ENCODE measurements around the gene OXER1. TPM values are rescaled to one million over a fixed set of nuclear protein-coding genes. Genes with fewer than 3 reads are reported as not detected.

OXER1 gene
- total RNA-seq, 1 donor from 2014 or later = 0.75 TPM

DNA sequence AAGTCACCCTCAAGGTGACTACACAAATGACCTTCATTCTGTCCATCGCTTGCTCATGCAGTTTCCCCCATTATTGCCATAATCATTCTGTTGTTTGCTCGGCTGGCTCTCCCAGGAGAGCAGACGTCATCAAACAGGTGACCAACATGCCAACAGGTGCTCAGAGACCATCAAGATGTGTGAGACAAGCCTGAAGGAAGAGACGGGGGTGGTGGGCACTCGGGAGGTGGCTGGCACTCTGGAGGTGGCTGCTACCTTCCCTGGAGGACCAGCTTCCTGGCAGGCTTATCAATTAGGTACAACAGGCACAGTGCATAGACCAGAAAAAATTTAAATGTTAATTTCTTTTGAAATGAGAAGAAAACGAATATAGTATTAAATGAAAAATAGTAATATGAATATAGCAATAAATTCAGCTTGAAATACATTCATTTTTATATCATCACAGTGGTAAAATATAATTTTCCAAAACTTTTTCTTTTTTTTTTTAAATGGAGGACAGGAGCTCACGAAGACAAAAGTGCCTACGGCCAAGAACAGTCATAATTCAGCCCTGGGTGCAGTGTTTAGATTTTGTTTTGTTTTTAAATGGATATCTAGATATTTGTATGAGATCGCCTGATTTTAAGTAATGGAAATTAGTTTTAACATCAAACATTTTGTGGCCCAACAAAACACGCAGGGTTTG is 45.3 kb upstream of the OXER1 start:
- Histone ChIP-seq H3K4me3 (ENCODE audit: low read depth, low read length) (peak overlapping the region; percentile 71), H3K27me3 (ENCODE audit: control insufficient read depth, insufficient read depth, low read length) (no peaks in the 10 kb centered on the region), H3K36me3 (ENCODE audit: control insufficient read depth, insufficient read depth, low read length) (no peaks in the 10 kb centered on the region)
- TF ChIP-seq, protein P1, sequence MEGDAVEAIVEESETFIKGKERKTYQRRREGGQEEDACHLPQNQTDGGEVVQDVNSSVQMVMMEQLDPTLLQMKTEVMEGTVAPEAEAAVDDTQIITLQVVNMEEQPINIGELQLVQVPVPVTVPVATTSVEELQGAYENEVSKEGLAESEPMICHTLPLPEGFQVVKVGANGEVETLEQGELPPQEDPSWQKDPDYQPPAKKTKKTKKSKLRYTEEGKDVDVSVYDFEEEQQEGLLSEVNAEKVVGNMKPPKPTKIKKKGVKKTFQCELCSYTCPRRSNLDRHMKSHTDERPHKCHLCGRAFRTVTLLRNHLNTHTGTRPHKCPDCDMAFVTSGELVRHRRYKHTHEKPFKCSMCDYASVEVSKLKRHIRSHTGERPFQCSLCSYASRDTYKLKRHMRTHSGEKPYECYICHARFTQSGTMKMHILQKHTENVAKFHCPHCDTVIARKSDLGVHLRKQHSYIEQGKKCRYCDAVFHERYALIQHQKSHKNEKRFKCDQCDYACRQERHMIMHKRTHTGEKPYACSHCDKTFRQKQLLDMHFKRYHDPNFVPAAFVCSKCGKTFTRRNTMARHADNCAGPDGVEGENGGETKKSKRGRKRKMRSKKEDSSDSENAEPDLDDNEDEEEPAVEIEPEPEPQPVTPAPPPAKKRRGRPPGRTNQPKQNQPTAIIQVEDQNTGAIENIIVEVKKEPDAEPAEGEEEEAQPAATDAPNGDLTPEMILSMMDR (IDR thresholded peaks at IDR 0.05; ENCODE audit: insufficient read depth, low read length, poor library complexity, severe bottlenecking) = no peak
- no peak for DNase-seq (ENCODE audit: low read depth)

DNA sequence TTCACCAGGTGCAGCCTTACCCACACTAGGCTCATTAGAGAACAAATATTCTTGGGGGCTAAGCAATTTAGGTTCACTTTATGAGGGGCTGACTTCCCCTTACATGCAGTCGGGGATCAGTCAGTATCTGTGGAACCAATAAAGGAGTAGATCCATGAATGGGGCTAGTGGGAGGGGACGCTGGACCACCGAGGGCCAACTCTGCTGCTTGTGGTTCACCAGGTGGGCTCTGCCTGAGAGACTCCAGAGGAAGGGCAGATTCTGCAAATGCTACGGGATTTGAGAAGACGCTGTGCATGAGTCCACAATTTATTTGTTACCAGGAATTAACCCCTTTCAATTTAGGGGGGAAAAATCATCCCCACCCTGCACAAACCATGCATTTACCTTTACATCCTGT is 44.4 kb upstream of the OXER1 start:
- Histone ChIP-seq H3K36me3 (ENCODE audit: control insufficient read depth, insufficient read depth, low read length) (no peaks in the 10 kb centered on the region), H3K4me3 (ENCODE audit: low read depth, low read length) (no peak overlapping the region), H3K27me3 (ENCODE audit: control insufficient read depth, insufficient read depth, low read length) (no peaks in the 10 kb centered on the region)
- no peak for DNase-seq (ENCODE audit: low read depth)
- TF ChIP-seq, protein P1 (IDR thresholded peaks at IDR 0.05; ENCODE audit: insufficient read depth, low read length, poor library complexity, severe bottlenecking) = no peak

DNA sequence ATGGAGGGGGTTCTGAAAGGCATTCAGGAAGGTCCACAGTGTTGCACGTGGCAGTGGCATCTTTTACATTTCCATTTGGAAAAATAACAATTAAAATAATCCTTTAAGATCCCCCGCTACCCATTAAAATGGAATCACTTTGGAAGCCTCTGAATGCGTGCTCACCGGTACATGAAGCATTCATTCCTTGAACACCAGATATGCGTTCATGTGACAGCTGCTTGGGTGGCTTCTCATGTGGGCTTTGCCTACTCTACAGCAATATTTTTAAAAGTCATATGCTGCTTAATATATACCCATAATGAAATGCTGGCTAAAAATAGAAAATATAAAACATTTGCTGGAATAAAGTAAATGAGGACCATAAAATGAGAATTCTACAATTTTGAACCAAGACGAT is 42.9 kb upstream of the OXER1 start:
- DNase-seq (ENCODE audit: low read depth) = no peak
- no peak overlapping the region for H3K4me3 ChIP-seq (ENCODE audit: low read depth, low read length)
- H3K27me3 ChIP-seq (ENCODE audit: control insufficient read depth, insufficient read depth, low read length) = no peaks in the 10 kb centered on the region
- H3K36me3 ChIP-seq (ENCODE audit: control insufficient read depth, insufficient read depth, low read length) = no peaks in the 10 kb centered on the region
- TF ChIP-seq, protein P1 (IDR thresholded peaks at IDR 0.05; ENCODE audit: insufficient read depth, low read length, poor library complexity, severe bottlenecking) = no peak

DNA sequence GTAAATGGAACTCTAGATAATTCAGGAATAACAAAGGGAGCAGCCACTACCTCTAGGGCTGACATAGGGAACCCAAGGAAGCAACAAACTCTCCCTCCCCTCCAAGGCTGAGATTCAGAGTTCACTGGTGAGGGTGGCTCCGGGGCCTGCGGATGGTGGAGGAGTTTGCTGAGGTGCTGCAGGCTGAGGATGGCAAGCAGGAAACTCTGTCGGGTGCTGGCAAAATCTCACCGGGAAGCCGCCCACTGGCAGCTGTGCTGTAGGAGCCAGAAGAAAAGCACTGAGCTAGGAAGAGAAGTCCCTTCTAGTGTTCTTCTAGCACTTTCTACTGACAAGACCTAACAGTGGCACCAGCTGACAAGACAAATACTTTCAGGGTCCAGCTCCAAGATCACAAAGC is 41.0 kb upstream of the OXER1 start:
- Histone ChIP-seq H3K4me3 (ENCODE audit: low read depth, low read length) (no peak overlapping the region), H3K27me3 (ENCODE audit: control insufficient read depth, insufficient read depth, low read length) (no peaks in the 10 kb centered on the region), H3K36me3 (ENCODE audit: control insufficient read depth, insufficient read depth, low read length) (no peaks in the 10 kb centered on the region)
- TF ChIP-seq, protein P1 (IDR thresholded peaks at IDR 0.05; ENCODE audit: insufficient read depth, low read length, poor library complexity, severe bottlenecking) = no peak
- no peak for DNase-seq (ENCODE audit: low read depth)

DNA sequence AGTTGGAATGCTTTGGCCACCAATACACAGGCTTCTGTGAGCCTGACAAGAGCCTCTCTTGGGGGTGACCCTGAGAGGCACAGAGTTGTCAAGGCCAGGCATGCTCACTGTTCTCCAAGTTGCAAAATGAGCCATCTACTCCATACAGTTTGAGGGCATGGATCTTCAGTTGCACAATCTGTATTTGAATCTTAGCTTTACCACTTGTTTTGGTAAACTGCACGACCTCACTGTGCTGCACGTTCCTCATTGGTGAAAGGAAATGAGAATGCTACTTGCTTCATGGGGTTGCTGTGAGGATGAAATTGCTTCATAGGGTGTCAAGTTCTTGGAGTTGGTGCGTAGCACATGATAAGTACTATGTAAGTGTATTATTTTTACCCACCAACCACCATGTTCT is 40.4 kb upstream of the OXER1 start:
- no peak overlapping the region for H3K4me3 ChIP-seq (ENCODE audit: low read depth, low read length)
- H3K27me3 ChIP-seq (ENCODE audit: control insufficient read depth, insufficient read depth, low read length) = no peaks in the 10 kb centered on the region
- DNase-seq (ENCODE audit: low read depth) = no peak
- TF ChIP-seq, protein P1 (IDR thresholded peaks at IDR 0.05; ENCODE audit: insufficient read depth, low read length, poor library complexity, severe bottlenecking) = no peak
- H3K36me3 ChIP-seq (ENCODE audit: control insufficient read depth, insufficient read depth, low read length) = no peaks in the 10 kb centered on the region

DNA sequence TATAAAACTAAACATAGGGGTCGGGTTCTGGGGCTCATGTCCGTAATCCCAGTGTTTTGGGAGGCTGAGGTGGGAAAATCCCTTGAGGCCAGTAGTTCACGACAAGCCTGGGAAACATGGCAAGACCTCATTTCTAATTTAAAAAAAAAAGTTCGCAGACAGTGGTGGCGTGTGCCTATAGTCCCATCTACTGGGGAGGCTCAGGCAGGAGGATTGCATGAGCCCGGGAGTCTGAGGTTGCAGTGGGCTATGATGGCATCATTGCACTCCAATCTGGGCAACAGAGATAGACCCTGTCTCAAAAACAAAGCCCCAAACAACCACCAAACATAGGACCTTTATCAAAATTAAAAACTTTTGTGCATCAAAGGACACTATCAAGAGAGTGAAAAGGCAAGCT is 38.2 kb upstream of the OXER1 start:
- TF ChIP-seq, protein P1 (IDR thresholded peaks at IDR 0.05; ENCODE audit: insufficient read depth, low read length, poor library complexity, severe bottlenecking) = no peak
- Histone ChIP-seq H3K27me3 (ENCODE audit: control insufficient read depth, insufficient read depth, low read length) (no peaks in the 10 kb centered on the region), H3K4me3 (ENCODE audit: low read depth, low read length) (no peak overlapping the region), H3K36me3 (ENCODE audit: control insufficient read depth, insufficient read depth, low read length) (no peaks in the 10 kb centered on the region)
- no peak for DNase-seq (ENCODE audit: low read depth)

Measured in kidney epithelial cell (primary cell).